ENCODE measurements around the gene TTC31.

The TTC31 gene

DNA sequence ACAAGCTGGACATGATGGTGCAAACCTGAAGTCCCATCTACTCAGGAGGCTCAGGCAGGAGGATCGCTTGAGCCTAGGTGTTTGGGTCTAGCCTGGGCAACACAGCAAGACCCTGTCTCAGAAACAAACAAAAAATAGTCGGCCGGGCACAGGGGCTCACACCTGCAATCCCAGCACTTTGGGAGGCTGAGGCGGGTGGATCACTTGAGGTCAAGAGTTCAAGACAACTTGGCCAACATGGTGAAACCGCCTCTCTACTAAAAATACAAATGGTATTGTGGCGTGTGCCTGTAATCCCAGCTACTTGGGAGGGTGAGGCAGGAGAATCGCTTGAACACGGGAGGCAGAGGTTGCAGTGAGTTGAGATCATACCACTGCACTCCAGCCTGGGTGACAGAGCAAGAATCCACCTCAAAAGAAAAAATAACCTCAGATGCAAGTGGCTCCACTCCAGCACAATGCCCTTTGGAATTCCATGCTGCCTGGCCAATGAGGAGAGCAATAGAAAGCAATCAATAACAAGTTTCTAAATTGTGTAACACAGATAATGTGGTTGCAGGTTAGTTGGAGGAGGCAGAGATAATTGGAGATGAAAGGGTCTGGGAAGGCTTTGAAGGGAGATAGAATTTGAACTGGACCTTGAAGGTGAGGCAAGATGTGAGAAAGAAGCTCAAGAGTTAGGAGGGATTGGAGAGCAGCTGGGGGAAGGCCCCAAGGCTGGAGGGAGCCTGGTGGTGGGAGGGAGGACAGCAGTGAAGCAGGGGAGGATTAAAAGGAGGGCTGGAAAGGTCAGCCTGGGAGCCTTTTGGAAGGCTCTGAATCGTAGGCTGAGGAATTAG, 6.0 kb downstream of the TTC31 start:
- no peak for DNase-seq

DNA sequence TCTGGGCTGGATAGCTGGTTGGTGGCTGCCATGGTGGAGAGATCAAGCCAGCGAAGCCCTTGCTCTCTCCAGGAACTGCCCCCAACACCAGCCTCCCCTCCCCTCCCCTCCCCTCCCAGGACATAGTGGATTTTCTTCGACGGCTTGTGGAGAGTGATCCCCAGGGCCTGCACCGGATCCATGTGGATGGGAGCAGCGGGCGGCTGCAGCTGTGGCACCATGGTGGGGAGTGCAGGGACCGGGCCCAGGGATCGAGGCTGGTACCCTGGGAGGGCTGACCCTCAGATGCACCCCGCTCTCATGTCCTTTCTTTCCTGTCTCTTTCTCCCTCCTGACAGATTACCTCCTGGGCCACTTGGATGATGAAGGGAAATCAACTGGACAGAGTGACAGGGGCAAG, 7.0 kb downstream of the TTC31 start:
- no peak for DNase-seq

DNA sequence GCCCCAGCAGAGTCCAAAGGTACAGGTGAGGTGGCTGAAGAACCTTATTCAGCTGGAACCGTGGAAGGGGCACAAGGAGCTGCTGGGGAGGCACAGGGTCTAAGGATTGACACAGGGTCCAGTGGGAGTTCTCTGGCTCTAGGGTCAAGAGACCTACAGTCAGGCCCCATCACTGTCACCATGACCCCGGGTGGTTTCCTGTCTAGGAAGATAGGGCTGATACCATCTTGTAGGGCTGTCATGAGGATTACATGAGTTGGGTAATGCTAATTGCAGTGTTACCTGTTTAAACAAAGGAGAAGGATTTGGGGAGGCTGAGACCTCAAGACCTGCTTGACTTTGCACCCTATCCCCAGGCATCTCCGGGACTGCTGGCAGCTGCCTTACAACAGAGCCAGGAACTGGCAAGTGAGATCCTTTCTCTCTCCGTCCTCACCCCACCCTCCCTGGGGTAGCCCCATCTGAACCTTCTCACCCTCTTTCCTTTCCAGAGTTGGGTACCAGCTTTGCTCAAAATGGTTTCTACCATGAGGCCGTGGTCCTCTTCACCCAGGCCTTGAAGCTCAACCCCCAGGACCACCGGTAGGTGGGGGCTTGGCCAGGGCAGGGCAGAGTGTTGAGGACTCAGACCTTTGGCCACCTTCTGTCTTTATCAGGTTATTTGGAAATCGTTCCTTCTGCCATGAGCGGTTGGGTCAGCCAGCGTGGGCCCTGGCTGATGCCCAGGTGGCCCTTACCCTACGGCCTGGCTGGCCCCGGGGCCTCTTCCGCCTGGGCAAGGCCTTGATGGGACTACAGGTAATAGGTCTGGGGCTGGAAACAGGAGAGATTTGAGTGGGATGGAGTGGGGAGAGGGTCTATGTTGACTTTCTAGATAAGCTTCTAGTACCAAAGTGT, 9.0 kb downstream of the TTC31 start:
- no peak for DNase-seq

DNA sequence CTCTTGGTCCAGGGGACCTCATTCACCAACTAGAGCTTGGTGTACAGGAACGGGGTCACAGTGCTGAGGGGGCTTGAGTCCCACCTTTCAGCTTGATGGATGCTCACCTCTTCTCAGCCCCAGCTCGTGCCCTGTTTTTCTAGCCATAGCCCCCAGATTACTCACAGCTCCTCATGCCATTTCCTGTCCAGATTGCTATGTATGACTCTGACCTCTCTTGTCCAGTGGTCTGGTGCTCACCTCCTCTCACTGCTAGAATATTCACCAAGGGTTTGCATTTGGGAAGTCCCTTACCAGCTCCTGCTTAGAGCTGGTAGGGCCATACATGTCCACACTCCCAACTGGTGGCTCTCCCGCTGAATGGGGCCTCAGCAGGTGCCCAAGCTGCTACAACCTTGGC, 10.7 kb downstream of the TTC31 start:
- DNase-seq = no peak

DNA sequence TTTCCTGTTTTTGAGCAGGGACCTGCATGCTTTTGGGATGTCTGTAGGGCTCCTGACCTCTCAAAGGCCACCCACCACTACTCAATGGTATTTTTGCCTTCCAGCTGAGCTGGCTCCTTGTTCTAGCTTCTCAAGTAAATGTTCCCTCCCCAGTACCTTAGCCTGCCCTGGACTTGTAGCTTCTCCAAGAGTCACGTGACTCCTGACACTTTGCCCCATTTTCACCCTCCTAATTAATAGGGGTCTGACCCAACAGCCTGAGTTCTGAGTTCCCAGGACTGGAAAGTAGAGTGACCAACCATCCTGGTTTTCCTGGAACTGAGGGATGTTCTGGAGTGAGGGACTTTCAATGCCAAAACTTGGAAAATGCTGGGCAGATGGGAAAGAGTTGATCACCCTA, 12.6 kb downstream of the TTC31 start:
- no peak for DNase-seq

DNA sequence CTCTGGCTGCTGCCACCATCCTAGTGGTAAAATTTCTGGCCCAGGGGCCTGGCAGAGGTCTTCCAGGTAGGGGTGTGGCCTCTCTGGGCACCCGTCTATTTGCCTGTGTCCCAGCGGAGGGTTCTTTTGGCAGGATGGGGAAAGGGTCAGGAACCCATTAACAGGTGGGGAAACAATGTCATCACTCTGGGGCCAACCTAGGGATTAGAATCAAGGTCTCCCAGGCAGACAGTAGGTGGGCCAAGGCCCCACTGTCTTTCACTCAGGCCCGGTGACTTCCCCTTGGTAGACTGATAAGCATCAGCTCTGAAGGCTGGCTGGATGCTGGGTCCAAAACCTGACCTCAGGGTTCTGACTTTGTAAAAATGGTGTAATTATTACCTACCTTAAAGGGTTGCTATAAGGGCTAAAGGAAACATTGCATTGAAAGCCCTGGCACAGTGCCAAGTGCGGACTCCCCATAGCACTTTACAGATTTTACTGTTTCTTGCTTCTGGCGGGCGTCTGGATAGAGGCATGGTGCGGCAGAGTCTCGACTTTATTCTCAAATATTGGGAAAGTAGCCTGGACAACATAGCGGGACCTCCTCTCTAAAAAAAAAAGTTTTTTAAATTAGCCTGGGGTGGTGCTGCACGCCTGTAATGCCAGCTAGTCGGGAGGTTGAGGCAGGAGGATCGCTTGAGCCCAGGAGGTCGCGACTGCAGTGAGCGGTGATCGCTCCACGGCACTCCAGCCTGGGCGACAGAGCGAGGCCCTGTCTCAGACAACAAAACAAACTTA, 14.3 kb downstream of the TTC31 start:
- no peak for DNase-seq

DNA sequence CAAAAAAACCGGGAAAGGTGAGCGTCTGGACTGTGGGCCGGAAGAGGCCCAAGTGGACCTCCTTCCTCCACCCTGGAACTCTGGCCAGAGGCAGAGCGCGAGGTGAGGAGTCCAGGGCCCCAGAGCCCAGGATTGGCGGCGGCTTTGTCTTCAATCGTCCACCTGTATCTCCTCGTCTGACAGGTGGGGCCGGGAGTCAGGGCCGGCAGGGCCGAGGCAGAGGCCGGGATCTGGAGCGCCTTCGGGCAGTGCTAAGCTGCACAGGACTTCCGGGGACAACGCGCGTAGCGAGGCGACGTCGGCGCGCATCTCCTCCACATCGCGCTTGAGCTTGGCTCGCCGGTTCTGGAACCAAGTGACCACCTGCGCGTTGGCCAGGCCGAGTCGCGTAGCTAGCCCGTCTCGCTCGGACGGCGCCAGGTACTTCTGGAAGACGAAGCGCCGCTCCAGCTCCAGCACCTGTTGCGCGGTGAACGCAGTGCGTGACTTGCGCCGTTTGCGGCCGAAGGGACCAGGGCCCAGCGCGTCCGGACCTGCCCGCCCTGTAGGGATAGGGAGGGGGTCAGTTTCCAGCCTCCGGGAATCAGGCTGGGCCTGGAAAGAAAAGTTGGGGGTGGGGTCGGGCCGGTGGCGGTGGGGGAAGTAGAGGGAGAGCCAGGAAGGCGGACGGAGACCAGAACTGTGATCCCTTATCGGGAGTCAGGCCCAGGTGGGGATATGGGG, 15.1 kb downstream of the TTC31 start:
- DNase-seq = no peak

DNA sequence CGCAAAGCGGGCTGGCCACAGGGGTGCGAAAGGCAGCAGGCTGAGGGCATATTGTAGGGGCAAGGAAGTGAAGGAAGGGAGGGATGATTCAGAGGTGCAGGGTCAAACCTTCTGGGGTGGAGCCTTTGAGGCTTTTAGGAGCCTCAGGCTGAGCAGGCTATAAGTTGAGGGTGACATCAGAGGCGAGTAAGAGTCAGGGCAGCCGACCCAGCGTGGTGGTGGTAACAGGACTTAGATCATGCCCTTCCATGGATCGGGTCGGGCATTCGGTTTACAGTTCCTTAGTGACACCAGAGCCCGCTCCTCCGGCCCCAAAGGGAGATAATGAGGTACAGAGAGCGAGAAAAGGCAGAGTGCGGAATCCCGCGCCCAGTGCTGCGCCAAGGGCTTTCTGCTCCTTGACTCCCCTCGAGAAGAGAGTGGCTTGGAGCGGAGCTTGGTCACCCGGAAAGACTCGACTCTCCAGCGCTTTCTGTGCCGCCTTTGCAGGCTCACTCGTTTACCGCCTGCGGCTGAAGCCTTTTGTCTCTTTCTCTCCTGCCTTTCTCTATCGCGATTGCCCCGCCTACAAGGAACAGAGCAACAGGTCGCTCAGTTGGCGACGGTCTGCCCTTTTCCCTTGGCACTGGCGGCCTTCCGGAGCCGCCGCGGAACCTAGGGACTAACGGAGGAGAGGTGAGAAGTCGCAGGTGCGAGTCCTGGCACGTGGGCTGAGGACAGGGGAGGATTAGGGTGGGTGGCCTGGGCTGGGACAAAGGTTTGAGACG, 15.8 kb downstream of the TTC31 start:
- DNase-seq = no peak

DNA sequence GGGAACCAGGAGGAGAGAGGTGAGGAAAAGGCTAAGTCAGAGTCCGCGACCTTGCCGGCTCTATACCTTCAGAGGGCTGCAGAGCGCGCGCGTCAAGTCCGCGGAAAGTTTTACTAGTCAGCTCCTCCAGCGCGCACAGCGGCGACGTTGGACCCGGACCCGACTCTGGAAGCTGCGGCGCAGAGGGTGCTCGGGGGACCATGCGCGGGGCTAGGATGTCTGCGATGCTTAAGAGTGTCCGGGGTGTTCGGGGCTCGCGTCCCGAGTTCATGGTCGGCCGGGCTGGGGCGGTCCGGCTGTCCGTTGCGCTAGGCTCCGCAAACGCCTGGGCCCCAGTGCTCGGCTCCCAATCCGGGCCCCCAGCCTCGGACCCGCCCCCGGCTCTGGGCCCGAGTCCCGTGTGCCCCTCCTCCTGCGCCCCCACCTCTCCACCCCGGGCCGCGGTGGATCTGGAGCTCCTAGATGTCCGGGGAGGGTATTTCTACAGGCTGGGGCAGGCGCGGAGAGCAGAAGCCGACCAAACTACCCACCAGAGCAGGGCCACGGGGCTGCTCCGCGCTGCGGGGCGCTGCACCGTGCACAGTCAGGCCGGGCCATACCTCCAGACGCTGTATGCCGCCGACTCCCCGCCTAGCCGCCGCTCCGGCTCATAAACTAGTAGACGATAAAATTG, 16.5 kb downstream of the TTC31 start, which contains the start of gene LBX2:
LBX2 (minus strand) TSS at position 337 of the 673 bp plus-strand sequence; CDS start at position 271, 66 bp downstream.
- DNase-seq = peak; percentile 22 to 31

DNA sequence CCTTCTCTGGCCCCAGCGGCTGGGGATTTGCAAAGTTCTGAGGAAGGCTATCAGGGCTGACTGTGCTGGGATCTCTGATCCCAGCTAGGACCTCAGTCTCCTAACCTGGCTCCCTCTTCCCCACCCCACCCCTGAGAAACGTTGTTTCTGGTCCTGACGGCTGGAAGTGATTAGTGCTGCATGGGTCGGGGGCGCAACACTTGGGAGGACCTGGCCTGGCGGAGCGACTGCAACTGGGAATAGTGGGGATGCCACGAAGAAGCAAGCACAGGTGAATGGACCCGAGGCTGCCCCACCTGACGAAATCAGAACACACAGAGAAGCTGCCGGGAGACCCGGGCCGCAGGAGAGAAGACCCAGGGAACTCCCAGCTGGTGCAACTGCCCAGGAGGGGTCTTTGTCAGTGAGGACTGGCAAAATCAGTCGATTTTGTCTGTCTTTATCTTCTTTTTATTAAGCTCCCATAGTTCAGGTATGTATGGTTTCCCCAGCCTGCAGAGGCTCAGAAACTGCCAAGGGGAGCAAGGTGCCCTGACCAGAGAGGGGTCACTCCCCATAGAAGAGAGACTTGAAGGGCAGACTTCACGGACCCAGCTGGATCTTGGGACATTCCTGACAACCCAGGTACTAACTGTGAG, 17.2 kb downstream of the TTC31 start:
- DNase-seq = no peak

DNA sequence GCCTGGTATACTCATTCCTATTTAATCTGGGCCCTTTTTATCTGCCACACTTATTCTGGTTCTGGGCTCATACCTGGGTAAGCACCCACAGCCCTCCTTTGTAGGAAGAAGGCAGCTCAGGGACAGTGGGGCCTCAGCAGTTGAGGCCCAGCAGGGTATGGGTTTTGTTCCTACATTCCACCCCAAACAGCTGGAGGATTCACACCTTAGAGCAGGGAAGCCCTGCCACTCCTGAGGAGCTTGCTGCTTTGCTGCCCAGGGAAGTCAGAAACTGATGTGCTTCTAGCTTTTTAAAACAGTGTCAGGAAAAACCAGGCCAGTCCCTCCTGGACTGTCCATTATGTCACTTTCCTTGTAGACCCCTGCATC, 17.7 kb downstream of the TTC31 start:
- no peak for DNase-seq

DNA sequence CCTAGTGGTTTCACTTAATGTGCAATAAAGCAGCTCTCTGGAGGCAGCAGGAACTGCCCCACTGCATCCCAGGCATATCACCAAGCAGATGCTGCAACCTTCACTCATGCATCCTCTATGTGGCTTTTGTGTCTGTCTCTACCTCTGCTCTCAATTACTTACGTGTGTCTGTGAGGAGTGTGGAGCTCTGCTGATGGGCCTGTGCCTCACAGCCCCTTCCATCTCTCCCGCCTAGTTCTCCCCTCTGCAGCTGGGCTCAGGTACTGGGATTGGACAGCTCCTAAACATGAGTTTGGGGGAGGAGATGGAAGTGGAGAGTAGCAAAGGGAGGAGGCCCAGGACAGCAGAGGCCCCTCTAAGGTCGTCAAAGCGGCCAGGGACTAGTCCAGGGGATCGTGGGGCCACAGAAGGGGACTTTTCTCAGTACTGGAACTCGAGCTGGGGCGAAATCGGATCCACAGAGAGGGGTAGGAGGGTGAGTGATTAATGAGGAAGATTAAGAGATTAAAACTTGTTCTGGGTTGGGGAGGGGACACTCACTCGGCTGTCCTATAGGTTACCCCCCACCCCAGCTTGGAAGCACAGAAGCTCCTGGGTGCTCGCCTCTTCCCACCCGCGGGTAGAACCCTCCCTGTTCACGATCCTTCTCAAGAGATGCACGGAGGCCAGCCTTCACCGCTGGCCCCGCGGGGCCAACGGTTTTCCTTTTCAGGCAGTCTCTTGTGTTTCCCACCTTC, 18.6 kb downstream of the TTC31 start:
- no peak for DNase-seq

DNA sequence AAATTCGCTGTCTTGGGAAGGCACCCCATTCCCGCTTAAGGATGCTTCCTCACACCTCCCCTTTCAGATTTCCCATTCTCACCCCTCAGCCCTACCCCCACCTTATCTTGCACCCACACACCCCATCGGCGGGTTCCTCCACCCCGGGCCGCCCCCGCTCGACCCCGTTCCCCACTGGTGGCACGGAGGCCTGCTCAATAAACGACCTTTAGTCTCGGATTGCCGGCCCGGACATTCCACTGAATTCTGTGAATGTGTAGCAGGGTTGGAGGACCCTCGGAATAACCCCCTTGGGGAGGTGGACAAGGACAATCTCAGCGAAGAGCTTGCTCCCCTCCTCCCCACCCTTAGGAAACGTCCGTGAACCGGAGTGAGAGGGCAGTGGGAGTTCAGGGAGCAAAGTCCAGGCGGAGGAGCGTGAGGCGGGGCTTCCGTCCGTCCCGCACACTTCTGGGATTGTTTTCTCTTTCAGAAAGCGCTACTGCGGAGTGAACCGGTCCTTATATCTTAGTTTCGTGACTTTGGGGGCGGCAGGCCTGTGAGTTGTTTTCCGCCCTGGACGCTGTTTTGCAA, 19.4 kb downstream of the TTC31 start:
- DNase-seq = no peak

DNA sequence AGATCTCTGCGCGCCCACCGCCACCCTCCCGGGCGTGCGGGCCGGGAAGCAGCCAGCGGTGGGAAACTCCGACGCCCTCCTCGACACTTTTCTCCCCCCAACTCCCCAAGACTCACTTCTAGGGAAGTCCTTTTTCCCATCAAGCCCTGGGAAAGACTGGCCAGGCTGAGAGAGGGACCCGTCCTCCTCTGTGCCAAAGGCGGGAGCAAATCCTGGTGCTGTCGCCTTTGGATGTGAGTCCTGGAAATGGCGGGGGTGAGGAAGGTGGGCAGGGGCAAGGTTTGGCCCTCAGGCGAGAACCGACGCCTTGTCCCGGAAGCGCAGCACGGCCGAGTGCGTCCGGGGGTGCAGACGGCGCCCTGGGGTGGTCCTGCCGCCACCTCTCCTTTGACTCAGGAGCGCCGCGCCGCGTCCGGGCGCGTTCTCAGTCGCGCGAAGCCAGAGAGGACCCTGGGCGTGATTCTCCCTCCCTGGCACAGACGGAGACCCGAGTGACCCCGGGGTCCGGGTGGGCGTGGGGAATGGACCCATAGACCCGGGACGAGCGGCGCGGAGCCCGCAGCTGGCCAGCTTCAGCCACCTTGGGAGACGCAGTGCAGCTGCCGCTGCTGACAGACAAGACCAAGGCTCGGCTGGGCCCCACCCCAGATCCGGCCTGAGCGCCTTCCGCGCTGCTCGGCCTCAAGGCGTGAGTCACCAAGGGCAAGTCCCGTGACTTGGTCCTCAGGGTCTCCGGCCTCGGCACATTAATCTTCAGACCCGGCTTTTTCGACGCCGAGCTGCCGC, 20.0 kb downstream of the TTC31 start:
- DNase-seq = no peak

DNA sequence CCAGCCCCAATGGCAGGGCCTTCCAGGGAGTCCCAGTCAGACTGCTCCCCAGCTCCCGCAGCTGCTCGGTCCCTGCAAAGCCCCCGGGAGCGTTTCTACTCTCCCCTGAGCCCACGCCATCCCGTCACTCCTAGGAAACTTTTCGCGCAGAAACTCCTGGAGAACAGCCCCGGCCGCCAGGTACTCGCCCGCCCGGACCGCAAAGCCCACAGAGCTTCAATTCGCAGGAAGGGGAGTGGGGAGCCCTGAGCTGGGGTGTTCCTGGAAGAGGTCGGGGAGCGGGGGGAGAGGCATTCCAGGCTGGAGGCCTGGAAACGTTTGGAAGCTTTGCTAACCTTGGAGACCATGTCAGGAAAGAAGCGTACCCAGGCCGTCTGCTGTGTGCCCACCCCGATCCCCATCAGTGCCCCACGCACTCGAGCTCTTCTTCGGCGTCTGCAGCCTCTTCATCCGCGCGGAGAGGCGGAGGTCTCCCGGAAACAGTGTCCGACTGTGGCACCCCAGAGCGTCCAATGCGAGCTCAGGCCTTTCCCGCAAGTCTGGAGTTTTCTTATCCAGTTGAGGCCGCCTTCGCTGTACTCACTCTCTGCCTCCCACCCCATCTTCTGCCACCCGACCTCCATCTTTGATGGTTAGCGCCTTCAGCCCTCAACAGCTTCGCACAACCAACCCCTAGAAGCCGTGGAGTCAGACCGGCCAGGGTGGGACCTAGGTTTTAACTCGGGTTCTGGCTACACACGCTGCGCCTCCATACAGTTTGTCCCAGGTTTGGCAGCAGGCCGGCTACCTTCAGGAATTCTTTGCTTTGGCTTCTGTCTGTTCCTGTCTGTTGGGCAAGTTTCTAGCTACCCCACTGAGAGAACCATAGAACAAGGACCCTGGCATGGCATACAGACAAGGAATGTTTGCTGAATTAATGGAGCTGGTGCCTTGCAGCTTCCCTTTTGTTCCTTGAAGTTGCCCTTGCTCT, 20.9 kb downstream of the TTC31 start:
- DNase-seq = no peak

DNA sequence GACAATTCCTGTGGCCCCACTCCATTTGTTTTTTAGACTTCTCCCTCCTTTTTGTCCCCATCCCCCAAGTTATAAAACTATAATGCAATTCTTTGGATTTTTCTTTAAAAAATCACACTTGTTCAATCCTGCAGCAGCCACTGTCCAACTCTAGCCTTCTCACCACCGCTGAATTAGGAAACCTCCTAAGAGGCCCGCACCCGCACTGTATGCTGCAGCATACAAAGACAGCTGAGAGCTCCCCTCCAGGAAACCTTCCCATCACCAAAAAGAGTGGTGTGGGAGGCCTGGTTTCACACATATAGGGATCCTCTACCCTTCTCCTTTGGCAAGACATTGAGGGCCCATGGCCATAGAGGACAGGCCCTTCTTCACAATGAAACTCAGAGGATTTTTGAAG, 21.7 kb downstream of the TTC31 start:
- DNase-seq = no peak

All from activated CD4-positive, alpha-beta T cell treated with anti-CD3 and anti-CD28 coated beads, Interleukin-2, amount 50 U/mL, for 4 hours (primary cell).